Measurements from ENCODE around the gene ITGAL. TPM values are rescaled to one million over a fixed set of nuclear protein-coding genes. Genes with fewer than 3 reads are reported as not detected.
"Not testable (repeated sequence)": the region's sequence is repeated elsewhere in the genome, so short reads cannot be mapped to it uniquely, and the experiment has no call there.

ITGAL gene
- total RNA-seq, 2 donors from 2014 or later, result not detected

DNA sequence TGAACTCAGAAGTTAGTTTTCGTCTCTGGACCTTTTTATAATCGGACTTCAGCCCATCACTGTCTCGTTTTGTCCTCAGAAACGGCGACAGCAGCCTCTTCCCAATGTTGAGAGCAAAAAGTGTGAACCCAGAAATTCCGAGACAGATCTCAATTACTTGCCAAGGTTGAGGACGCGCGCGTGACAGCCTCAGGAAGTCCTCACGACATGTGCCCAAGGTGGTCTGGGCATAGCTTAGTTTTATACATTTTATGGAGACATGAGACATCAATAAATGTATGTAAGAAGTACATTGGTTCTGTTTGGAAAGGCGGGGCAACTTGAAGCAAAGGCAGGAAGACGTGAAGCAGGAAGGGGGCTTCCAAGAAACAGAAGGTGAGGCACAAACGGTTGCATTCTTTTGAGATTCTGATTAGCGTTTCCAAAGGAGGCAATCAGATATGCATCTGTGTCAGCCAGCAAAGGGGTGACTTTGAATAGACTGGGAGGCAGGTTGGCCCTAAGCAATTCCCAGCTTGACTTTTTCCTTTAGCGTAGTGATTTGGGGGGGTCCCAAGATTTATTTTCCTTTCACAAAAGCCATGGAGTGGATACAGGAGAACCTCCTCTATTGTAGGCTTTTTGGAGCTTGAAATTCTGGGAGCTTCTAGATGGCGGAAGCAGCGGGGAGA is 62.7 kb downstream of the ITGAL start:
- H3K9me3 Mint-ChIP-seq, result no peaks in the 10 kb centered on the region
- WGBS, 2 experiments (ENCODE audit: insufficient coverage in 1 of 2, insufficient read length in 1 of 2), result 12 to 15% methylated on average over 16 to 18 of the region's 18 CpGs
- Histone ChIP-seq H3K27ac (ENCODE audit: low read depth, low read length) (peak overlapping the region; percentile 90), H3K27me3 (ENCODE audit: control insufficient read depth, insufficient read depth, low read length, poor library complexity, severe bottlenecking) (no peaks in the 10 kb centered on the region), H3K4me3 (ENCODE audit: low read length) (peak overlapping the region; percentile 88), H3K4me1 (ENCODE audit: control insufficient read depth, insufficient read depth, low read length) (peaks cover 9% of the 10 kb centered on the region), H3K36me3 (ENCODE audit: control insufficient read depth, insufficient read depth, low read length) (peaks cover 20% of the 10 kb centered on the region), H3K9ac (ENCODE audit: extremely low read depth, low read length, poor library complexity, severe bottlenecking) (peak overlapping the region; percentile 86), H3K9me3 (ENCODE audit: control insufficient read depth, low read length) (no peaks in the 10 kb centered on the region)
- peaks cover 36% of the 10 kb centered on the region for H3K4me1 Mint-ChIP-seq
- DNase-seq, result peak; percentile 61
- TF ChIP-seq, protein P1, sequence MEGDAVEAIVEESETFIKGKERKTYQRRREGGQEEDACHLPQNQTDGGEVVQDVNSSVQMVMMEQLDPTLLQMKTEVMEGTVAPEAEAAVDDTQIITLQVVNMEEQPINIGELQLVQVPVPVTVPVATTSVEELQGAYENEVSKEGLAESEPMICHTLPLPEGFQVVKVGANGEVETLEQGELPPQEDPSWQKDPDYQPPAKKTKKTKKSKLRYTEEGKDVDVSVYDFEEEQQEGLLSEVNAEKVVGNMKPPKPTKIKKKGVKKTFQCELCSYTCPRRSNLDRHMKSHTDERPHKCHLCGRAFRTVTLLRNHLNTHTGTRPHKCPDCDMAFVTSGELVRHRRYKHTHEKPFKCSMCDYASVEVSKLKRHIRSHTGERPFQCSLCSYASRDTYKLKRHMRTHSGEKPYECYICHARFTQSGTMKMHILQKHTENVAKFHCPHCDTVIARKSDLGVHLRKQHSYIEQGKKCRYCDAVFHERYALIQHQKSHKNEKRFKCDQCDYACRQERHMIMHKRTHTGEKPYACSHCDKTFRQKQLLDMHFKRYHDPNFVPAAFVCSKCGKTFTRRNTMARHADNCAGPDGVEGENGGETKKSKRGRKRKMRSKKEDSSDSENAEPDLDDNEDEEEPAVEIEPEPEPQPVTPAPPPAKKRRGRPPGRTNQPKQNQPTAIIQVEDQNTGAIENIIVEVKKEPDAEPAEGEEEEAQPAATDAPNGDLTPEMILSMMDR (conservative IDR thresholded peaks at IDR 0.05), result no peak
- no peaks in the 10 kb centered on the region for H3K27me3 Mint-ChIP-seq (ENCODE audit: insufficient read depth)
- H3K27ac Mint-ChIP-seq, result peak overlapping the region; percentile 96
- H3K36me3 Mint-ChIP-seq (ENCODE audit: low read depth), result peaks cover 34% of the 10 kb centered on the region
- peak overlapping the region; percentile 73 for H3K4me3 Mint-ChIP-seq

DNA sequence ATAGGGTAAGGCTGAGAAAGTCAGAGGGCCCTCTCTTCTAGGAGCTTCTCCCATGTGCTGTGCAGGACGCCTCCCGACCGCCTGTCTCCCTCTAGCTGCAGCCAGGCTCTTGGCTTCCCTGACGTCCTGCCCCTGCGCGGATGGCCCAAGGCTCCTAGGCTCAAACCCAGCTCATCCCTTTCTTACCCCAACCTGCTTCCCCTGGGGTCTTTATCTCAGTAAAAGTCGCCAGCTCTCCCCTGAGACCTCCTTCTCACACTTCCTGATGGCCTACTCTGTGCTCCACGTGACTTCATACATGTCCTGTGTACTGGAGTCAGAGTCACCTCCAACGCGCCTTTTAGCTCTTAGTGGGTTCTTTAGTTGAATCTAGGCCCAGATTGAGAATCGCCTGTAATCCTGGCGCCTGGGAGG is 63.2 kb downstream of the ITGAL start:
- Mint-ChIP-seq H3K4me3 (peak overlapping the region; percentile 73), H3K27ac (peak overlapping the region; percentile 96), H3K36me3 (ENCODE audit: low read depth) (peaks cover 32% of the 10 kb centered on the region), H3K4me1 (peaks cover 36% of the 10 kb centered on the region), H3K27me3 (ENCODE audit: insufficient read depth) (no peaks in the 10 kb centered on the region), H3K9me3 (no peaks in the 10 kb centered on the region)
- Histone ChIP-seq H3K4me3 (ENCODE audit: low read length) (peak overlapping the region; percentile 88), H3K9ac (ENCODE audit: extremely low read depth, low read length, poor library complexity, severe bottlenecking) (peak overlapping the region; percentile 86), H3K4me1 (ENCODE audit: control insufficient read depth, insufficient read depth, low read length) (peaks cover 9% of the 10 kb centered on the region), H3K36me3 (ENCODE audit: control insufficient read depth, insufficient read depth, low read length) (peaks cover 20% of the 10 kb centered on the region), H3K27ac (ENCODE audit: low read depth, low read length) (peak overlapping the region; percentile 90), H3K9me3 (ENCODE audit: control insufficient read depth, low read length) (no peaks in the 10 kb centered on the region), H3K27me3 (ENCODE audit: control insufficient read depth, insufficient read depth, low read length, poor library complexity, severe bottlenecking) (no peaks in the 10 kb centered on the region)
- WGBS, 2 experiments (ENCODE audit: insufficient coverage in 1 of 2, insufficient read length in 1 of 2), result 32 to 39% methylated on average over 8 to 12 of the region's 12 CpGs
- DNase-seq, result peak; percentile 88
- TF ChIP-seq, protein P1 (conservative IDR thresholded peaks at IDR 0.05), result peak; percentile 78

DNA sequence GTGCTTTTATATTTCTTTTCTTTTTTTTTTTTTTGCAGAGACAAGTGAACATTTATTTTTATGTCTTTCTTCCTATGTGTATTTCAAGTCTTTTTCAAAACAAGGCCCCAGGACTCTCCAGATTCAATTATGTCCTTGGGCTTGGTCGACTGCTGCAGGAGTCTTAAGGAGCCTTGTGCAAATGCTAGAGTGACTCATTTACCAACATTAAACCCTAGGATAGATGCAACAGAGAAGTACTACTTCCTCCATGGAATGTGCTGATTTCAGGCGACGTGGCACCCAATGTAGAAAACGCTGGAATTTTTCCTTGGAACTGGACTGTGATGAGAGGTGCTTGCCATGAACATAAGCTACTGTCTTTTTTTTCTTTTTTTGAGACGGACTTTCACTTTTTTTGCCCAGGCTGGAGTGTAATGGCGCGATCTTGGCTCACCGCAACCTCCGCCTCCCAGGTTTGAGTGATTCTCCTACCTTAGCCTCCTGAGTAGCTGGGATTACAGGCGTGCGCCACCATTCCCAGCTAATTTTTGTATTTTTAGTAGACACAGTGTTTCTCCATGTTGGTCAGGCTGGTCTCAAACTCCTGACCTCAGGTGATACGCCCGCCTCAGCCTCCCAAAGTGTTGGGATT is 64.0 kb downstream of the ITGAL start:
- H3K4me3 ChIP-seq (ENCODE audit: low read length), result peak overlapping the region; percentile 88

More for the DNA sequence above, 64.0 kb downstream of the ITGAL start:
- H3K9me3 Mint-ChIP-seq; H3K4me1 ChIP-seq (ENCODE audit: control insufficient read depth, insufficient read depth, low read length); H3K9me3 ChIP-seq (ENCODE audit: control insufficient read depth, low read length); H3K27me3 Mint-ChIP-seq (ENCODE audit: insufficient read depth); H3K27ac ChIP-seq (ENCODE audit: low read depth, low read length); DNase-seq; H3K27me3 ChIP-seq (ENCODE audit: control insufficient read depth, insufficient read depth, low read length, poor library complexity, severe bottlenecking): not testable (repeated sequence)
- H3K36me3 Mint-ChIP-seq (ENCODE audit: low read depth), result peaks cover 25% of the 10 kb centered on the region
- H3K4me3 Mint-ChIP-seq, result peak overlapping the region; percentile 73
- H3K9ac ChIP-seq (ENCODE audit: extremely low read depth, low read length, poor library complexity, severe bottlenecking), result peak overlapping the region; percentile 86
- 93% methylated on average over 12 to 13 of the region's 13 CpGs for WGBS, 2 experiments (ENCODE audit: insufficient coverage in 1 of 2, insufficient read length in 1 of 2)
- H3K27ac Mint-ChIP-seq, result peak overlapping the region; percentile 96
- H3K4me1 Mint-ChIP-seq, result peaks cover 36% of the 10 kb centered on the region
- peaks cover 13% of the 10 kb centered on the region for H3K36me3 ChIP-seq (ENCODE audit: control insufficient read depth, insufficient read depth, low read length)
